ENCODE results near the gene HOXC10.

The HOXC10 gene

DNA sequence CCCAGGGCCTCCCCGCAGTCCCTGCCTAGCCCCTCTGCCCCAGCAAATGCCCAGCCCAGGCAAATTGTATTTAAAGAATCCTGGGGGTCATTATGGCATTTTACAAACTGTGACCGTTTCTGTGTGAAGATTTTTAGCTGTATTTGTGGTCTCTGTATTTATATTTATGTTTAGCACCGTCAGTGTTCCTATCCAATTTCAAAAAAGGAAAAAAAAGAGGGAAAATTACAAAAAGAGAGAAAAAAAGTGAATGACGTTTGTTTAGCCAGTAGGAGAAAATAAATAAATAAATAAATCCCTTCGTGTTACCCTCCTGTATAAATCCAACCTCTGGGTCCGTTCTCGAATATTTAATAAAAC, 45.5 kb downstream of the HOXC10 start:
- DNase-seq (ENCODE audit: low spot score), result no peak

DNA sequence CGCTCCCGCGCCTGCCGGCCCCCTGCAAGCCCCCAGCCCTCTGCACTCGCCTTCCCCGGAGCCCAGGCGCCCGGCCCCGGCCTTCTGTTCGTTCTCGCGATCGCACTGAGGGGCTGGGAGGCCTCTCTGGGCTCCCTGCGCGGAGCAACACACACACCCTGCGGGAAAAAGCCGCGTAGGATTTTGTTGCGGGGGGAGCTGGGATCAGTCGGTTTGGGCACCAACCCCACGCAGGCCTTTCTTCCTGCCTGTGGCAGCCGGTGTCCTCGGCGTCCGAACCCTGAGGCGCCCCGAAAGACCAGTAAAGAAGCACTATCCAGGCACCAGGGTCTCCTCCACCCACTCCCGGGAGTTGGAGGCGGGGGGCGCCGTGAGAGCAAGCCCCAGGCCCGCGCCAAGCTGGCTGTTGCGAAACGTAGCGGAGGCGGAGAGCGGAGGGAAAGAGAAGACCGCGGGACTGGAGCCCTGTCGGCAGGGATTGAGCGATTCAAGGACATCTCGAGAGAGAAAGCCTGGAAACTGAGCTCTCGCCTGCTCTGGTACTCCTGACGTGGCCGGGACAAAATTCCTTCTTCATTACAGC, 46.0 kb downstream of the HOXC10 start:
- no peak for DNase-seq (ENCODE audit: low spot score)

GRCh38 chr12:54031480-54031879, 46.5 kb downstream of the HOXC10 start:
- DNase-seq (ENCODE audit: low spot score), result no peak

DNA sequence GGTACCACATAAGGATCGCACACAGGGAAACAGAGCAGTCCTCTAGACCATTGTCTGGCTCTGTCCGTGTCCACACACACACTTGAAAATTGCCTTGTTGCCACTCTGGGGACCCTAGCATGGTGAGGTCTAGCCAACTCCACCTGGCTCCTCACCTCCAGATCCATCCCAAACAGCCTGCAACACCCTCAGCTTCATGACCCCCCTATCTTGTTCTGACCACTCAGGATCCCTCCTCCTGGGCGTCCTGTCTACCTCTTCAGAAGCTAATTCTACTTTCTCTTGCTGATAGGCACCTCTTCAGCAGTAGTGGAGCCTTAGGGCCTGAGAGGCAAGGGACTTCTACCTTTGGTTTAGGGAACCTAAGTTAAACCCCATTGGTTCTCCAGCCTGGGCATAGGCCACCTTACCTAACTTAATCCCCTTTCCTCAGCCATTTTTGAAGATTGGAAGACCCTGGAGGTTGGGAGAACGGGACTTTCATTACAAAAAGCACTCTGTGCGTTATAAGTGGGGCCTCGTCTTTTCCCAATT, 47.2 kb downstream of the HOXC10 start:
- no peak for DNase-seq (ENCODE audit: low spot score)

GRCh38 chr12:54032627-54033100, 47.7 kb downstream of the HOXC10 start, which contains the start of gene HOXC5:
TSS of gene HOXC5 (plus strand) at chr12:54033050. CDS start at chr12:54033123, 73 bp downstream.
- peak; percentile 94 for DNase-seq (ENCODE audit: low spot score)

DNA sequence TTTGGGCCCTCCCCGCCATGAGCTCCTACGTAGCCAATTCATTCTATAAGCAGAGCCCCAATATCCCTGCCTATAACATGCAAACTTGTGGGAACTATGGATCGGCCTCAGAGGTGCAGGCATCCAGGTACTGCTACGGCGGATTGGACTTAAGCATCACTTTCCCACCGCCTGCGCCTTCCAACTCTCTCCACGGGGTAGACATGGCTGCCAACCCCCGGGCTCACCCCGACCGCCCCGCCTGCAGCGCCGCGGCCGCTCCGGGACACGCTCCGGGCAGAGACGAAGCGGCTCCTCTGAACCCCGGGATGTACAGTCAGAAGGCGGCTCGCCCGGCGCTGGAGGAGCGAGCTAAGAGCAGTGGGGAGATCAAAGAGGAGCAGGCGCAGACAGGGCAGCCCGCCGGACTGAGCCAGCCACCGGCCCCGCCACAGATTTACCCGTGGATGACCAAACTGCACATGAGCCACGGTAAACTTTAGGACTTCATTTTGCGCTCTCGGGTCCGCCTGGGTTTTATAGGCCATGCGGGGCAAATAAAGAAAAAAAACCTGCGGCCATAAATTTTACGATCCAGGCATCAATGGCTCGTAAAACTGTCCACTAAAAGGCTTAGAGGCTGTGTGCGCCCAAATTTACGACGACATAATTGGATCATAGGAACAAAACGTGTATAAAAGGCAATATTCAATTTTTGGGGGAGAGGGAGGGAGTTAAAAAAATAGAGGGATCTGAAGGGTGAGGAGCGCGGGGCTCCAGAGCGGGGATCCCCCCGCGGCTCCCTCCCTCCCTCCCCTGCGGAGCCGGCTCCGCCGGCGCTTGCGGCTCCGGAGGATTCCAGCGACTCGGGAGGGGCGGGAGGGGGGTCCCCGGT, 48.4 kb downstream of the HOXC10 start:
- DNase-seq (ENCODE audit: low spot score), result peak; percentile 86

DNA sequence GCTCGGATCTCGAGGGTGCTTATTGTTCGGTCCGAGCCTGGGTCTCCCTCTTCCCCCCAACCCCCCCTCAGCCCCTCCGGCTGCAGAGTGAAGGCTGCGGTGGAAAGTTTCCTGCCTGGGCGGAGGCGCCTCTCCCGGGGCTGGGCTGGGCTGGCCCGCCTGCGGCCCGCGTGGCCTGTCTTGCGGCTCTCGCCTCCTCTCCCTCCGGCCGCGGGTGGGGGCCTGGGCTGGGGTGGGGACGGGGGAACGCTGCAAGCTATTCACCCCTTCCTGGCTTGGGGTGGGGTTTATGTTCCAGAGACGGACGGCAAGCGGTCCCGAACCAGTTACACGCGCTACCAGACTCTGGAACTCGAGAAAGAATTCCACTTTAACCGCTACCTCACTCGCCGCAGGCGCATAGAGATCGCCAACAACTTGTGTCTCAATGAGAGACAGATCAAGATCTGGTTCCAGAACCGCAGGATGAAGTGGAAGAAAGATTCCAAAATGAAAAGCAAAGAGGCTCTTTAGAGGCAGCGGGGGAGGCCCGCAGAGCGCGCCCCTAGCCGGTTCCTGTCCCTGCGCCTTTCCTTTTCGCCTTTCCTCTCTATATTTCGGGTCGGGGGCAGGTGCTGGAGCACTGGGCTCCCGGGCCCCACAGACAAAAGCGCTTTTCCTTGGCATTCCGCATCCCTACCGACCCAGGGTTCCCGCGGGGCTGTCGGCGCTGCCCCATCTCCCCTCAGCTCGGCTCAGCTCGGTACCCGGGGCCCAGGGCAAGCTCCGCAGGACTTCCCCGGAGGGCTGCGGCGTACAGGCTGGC, 49.2 kb downstream of the HOXC10 start:
- DNase-seq (ENCODE audit: low spot score), result no peak

- no peak for DNase-seq (ENCODE audit: low spot score)
Observed at GRCh38 chr12:54034785-54035310, 49.9 kb downstream of the HOXC10 start.

DNA sequence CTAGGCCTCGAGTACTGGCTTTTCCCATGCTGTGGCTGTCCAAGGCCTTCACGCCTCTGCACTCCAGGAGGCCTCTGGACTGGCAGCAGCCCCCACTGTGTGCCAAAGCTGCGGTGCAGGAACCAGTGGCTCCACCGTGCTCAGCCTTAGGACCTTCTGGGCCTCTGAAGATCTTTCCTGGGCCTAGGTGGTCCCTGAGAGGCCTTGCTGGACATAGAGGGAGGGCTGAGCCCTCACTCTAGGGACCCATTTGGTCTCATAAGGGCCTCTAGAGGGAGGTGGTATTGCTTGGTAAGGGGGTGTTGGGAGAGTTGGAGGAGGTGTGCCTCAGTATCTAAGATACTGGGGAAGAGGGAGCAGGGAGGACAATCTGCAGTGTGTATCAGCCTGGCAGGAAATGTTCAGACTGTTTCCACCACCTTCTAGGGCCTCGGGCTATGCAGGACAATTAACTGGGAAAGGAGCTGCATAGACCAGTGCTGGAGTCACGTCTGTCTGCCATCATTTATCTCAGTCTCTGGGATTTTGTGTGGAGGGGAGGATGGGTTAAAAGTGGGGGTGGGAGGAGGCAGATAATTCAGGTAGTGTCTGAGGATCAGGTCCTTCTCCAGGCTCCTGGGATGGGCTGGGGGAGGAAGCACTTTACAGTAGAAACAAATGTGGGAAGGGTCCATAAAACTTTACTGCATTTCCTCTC, 50.8 kb downstream of the HOXC10 start:
- DNase-seq (ENCODE audit: low spot score), result no peak

DNA sequence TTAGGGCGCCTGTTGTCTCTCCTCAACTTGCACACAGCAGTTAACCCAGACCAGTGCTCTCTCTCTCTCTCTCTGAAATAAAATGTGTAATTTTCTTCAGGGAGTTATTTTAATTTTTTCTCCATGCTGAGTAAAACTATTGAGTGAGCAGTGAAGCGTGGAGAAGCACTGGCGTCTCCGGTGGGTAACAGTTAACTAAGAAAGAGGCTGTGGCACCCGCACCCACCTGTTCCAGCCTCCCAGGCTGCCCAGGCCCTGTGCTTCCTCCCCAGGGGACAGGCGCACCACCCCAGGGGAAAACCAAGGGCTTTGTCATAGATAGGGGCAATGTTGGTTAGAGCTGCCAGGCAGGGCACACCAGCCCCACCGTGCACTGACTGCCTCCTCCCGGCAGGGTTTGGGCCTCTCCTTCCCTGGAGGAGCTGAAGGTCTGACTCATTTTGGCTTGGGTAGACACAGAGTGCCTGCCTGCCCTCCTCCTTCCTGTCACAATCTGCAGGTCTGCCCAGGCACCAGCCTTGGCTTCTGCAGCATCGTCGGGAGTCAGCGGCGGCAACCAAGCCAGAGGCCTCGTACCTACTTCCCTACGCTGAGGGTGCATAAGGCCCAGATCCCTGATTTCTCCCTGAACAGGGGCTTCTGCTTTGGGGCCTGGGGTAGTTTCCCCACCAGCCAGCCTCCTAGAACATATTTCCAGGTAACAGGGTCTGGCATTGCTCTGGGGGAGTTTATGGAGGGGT, 51.8 kb downstream of the HOXC10 start:
- no peak for DNase-seq (ENCODE audit: low spot score)

DNA sequence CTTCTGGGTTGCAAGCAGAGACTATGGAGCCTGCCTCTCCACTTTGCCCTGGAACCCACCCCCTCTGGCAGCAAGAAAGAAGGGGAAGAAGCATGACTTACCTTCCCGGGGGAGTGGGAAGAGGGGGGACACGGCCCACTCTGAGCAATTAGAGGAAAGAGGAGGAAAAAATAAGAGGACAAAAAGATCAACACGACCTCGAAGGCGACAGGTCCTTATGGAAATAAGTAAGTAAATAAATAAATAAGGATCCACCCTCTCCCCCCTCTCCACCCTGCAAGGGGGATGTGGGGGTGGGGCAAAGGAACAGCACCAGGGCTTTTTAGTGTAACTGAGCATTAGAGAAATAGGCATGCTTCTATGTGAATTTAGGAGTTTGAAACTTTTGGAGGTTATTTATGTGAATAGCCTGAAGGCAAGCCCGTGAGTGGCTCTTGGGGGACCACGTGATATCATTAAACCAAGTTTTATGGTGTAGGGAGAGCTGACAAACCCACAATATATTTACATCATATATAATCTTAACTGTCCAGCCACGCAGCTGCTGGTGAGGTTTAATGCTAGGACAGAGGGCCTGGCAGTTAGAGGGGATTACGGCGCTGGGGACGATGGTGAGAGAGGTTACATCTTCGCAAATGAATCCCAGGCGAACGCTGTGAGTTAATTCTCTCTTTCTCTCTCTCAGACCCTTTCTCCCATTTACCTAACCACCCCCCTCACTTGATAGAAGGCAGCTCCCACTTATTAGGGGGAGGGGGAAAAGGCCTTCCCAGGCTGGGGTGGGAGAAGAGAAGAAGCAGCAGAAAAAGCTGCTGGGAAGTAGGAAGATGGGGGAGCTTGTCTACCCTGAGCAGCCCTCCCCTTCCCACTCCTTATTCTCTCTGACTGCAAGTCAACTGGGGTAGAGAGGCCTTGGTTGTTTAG, 52.7 kb downstream of the HOXC10 start:
- DNase-seq (ENCODE audit: low spot score), result no peak

GRCh38 chr12:54038284-54038870, 53.4 kb downstream of the HOXC10 start:
- no peak for DNase-seq (ENCODE audit: low spot score)

DNA sequence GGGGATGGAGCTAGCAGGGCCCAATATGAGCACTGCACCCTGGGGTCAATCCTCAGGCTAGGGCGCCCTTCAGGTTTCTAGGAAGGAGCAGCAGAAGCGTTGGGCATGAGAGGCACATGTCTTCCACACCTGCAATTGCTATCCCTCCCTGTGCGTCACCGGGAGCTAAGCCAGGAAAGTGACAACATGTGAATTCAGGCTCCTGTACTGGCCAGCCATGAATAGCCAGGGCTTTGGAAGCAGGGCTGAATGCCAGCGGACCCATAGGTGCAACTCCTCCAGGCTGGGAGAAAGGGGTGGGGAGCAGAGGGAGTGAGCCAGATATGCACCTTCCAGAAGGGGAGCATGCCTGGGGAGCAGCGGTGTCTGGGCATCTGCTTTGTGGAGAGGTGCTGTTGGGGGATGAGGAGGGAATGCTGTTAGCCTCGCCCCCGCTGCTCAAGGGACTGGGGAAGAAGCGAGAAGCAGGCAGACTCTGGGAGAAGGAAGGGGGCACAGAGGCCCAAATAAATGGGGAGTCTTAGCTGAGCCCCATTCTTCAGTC, 54.0 kb downstream of the HOXC10 start:
- no peak for DNase-seq (ENCODE audit: low spot score)

GRCh38 chr12:54039417-54040147, 54.6 kb downstream of the HOXC10 start:
- no peak for DNase-seq (ENCODE audit: low spot score)

All from HuH-7 (cell line).